Tibial nerve (tissue), 4 donors: Measurements from ENCODE around the gene ARHGEF5.
"Not testable (repeated sequence)": the region's sequence is repeated elsewhere in the genome, so short reads cannot be mapped to it uniquely, and the experiment has no call there.

ENCODE experiments used
- EP300 ChIP-seq, 2 donors: sonication (generic); formaldehyde crosslinking; IDR thresholded peaks; one replicate each; pipeline ENCODE4 v1.6.1; 2017; ENCODE audit warnings: antibody characterized with exemption in 2 of 2, mild to moderate bottlenecking in 1 of 2
- TF ChIP-seq, protein P1 (sequence below), 5 experiments: fragments of 200-600 bp in 3 of 5; fragments of 450-650 bp in 2 of 5; sonication (generic) in 3 of 5; IDR thresholded peaks; one replicate each; pipeline ENCODE4 v1.5.1; 2016 to 2019; ENCODE audit warnings: antibody characterized with exemption in 5 of 5, mild to moderate bottlenecking in 3 of 5, moderate library complexity in 2 of 5

GRCh38 chr7:144311872-144312469, 43.2 kb upstream of the ARHGEF5 start, which contains the start of gene OR2A1:
- TF ChIP-seq, protein P1, sequence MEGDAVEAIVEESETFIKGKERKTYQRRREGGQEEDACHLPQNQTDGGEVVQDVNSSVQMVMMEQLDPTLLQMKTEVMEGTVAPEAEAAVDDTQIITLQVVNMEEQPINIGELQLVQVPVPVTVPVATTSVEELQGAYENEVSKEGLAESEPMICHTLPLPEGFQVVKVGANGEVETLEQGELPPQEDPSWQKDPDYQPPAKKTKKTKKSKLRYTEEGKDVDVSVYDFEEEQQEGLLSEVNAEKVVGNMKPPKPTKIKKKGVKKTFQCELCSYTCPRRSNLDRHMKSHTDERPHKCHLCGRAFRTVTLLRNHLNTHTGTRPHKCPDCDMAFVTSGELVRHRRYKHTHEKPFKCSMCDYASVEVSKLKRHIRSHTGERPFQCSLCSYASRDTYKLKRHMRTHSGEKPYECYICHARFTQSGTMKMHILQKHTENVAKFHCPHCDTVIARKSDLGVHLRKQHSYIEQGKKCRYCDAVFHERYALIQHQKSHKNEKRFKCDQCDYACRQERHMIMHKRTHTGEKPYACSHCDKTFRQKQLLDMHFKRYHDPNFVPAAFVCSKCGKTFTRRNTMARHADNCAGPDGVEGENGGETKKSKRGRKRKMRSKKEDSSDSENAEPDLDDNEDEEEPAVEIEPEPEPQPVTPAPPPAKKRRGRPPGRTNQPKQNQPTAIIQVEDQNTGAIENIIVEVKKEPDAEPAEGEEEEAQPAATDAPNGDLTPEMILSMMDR (IDR thresholded peaks at IDR 0.05) = not testable (repeated sequence)
- TF ChIP-seq EP300 (IDR thresholded peaks at IDR 0.05) = not testable (repeated sequence)
